NT2/D1 (cell line): ENCODE data around the gene SLC23A3.

ENCODE experiments used
- DNase-seq: peaks from one replicate; pipeline ENCODE4 v3.0.0-alpha.2; 2011; ENCODE audit warnings: low read depth, low spot score
- H3K27me3 ChIP-seq: 2 replicates; pipeline ENCODE4 v1.6.0; 2011; ENCODE audit warnings: mild to moderate bottlenecking; ENCODE audit not compliant: insufficient read length, insufficient read depth
- H3K36me3 ChIP-seq: 2 replicates; pipeline ENCODE4 v1.6.1; 2011; ENCODE audit warnings: mild to moderate bottlenecking, low read length, mixed read lengths; ENCODE audit not compliant: insufficient read depth, insufficient read length
- H3K4me1 ChIP-seq: 2 replicates; pipeline ENCODE4 v1.5.1; 2011; ENCODE audit not compliant: insufficient read depth, insufficient read length
- H3K4me3 ChIP-seq: 2 replicates; pipeline ENCODE4 v1.5.1; 2011; ENCODE audit warnings: low read depth; ENCODE audit not compliant: insufficient read length
- H3K9ac ChIP-seq: 2 replicates; pipeline ENCODE4 v1.6.0; 2011; ENCODE audit warnings: low read depth; ENCODE audit not compliant: insufficient read length
- H3K9me3 ChIP-seq: 2 replicates; pipeline ENCODE4 v1.5.1; 2011; ENCODE audit warnings: mild to moderate bottlenecking, low read length; ENCODE audit not compliant: insufficient read depth
- SUZ12 ChIP-seq: IDR thresholded peaks from 2 replicates; pipeline ENCODE4 v1.6.1; 2011; ENCODE audit not compliant: insufficient read length, insufficient read depth; ENCODE audit errors: extremely low read depth
- YY1 ChIP-seq: IDR thresholded peaks from 2 replicates; pipeline ENCODE4 v1.6.1; 2011; ENCODE audit not compliant: insufficient read length, insufficient read depth
- ZNF274 ChIP-seq: IDR thresholded peaks from 2 replicates; pipeline ENCODE4 v1.6.1; 2011; ENCODE audit warnings: mild to moderate bottlenecking, low read depth, low read length

The SLC23A3 gene

GRCh38 chr2:219118504-219118903 is 51.3 kb downstream of the SLC23A3 start:
- Histone ChIP-seq H3K4me1 (peaks cover 2% of the 10 kb centered on the region), H3K4me3 (no peak overlapping the region), H3K9me3 (no peaks in the 10 kb centered on the region), H3K36me3 (no peaks in the 10 kb centered on the region), H3K9ac (no peak overlapping the region), H3K27me3 (no peaks in the 10 kb centered on the region)
- DNase-seq: no peak
- TF ChIP-seq ZNF274 (no peak), YY1 (no peak), SUZ12 (no peak)

- DNase-seq: no peak
- H3K36me3 ChIP-seq: no peaks in the 10 kb centered on the region
- no peaks in the 10 kb centered on the region for H3K27me3 ChIP-seq
- H3K4me1 ChIP-seq: peaks cover 2% of the 10 kb centered on the region
- H3K9me3 ChIP-seq: no peaks in the 10 kb centered on the region
- H3K9ac ChIP-seq: no peak overlapping the region
- TF ChIP-seq YY1: no peak
- TF ChIP-seq SUZ12: no peak
- TF ChIP-seq ZNF274: no peak
- H3K4me3 ChIP-seq: no peak overlapping the region
These were observed 52.8 kb downstream of the SLC23A3 start for GRCh38 chr2:219116776-219117646.

DNA sequence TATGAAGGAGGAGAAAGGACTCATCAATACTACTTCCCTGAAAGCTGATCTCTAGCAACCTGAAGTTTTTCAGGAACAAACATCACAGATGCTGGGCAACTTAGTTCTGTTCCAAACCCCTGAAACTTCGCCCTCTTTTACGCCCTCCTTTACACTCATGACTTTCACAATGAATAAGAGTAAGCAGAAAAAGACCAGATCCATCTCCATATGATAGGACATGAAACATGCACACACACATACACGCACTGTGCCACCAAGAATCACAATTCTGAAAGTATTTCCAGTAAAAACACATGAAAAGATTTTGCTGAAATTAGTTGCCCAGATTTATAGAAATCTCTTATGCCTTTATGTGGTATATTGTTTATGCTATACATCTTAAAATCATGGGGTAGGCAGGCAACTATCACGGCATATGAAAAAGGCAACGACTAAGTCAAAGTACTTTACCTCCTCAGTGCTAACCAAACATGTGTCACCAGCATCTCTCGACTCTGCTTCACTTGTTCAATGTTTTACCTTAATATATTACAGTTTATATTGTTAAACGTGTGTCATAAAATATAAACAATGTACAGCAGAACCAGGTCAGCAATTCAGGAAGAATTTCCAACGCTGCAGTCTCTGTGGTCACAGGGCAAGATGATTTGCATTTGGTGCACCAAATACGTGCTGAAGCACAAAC is 57.0 kb downstream of the SLC23A3 start:
- DNase-seq: no peak
- no peaks in the 10 kb centered on the region for H3K4me1 ChIP-seq
- H3K27me3 ChIP-seq: no peaks in the 10 kb centered on the region
- no peaks in the 10 kb centered on the region for H3K36me3 ChIP-seq
- TF ChIP-seq SUZ12 (no peak), YY1 (no peak), ZNF274 (no peak)
- no peak overlapping the region for H3K9ac ChIP-seq
- H3K9me3 ChIP-seq: no peaks in the 10 kb centered on the region
- H3K4me3 ChIP-seq: no peak overlapping the region

GRCh38 chr2:219112062-219112406 is 57.8 kb downstream of the SLC23A3 start:
- Histone ChIP-seq H3K9ac (no peak overlapping the region), H3K27me3 (no peaks in the 10 kb centered on the region), H3K36me3 (no peaks in the 10 kb centered on the region), H3K4me1 (no peaks in the 10 kb centered on the region), H3K4me3 (no peak overlapping the region), H3K9me3 (no peaks in the 10 kb centered on the region)
- DNase-seq: no peak
- TF ChIP-seq SUZ12 (no peak), ZNF274 (no peak), YY1 (no peak)
